ENCODE measurements around the gene LRRC72.

LRRC72 gene

GRCh38 chr7:16615228-16615627 lies 88.6 kb downstream of the LRRC72 start:
- DNase-seq (ENCODE audit: insufficient read length, low spot score) (no peak), FAIRE-seq (no peak)

DNA sequence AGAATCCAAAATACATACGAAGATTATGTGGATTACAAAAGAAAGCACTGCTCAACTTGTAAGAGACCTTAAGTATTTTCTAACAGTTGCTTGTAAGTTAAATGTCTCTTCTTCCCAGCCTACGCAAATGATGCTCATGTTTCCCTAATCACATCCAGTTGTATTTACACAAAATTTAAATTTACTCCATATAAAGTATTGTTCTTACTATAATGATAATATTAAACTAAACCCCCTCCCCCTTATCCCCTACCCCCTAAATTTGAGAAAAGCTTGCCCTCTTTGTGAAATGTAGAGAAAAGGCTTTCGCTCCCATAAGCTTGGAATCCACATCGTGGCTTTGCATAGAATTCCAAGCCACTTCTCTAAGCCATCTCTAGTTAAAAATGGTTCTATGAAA lies 89.5 kb downstream of the LRRC72 start:
- no peak for DNase-seq (ENCODE audit: insufficient read length, low spot score)
- FAIRE-seq, result no peak

DNA sequence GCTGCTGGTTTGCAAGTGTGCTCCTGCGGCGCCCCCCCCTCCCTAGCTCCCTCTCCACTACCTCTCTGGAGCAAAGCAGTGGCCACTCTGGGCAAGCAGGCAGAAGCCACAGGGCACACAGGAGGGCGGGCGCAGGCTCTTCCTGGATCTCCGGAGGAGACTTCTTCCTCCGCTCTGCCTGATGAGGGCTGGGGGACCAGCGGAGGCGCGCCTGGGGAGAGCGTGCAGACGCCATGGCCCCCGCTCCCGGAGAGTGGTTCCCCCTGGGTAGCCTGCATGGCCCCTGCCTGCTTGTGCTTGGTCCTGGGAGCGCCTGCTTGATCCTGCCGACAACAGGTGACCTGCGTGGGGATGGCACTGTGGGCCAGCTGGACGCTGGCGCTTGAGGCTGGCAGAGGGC lies 89.9 kb downstream of the LRRC72 start:
- FAIRE-seq (no peak), DNase-seq (ENCODE audit: insufficient read length, low spot score) (no peak)

DNA sequence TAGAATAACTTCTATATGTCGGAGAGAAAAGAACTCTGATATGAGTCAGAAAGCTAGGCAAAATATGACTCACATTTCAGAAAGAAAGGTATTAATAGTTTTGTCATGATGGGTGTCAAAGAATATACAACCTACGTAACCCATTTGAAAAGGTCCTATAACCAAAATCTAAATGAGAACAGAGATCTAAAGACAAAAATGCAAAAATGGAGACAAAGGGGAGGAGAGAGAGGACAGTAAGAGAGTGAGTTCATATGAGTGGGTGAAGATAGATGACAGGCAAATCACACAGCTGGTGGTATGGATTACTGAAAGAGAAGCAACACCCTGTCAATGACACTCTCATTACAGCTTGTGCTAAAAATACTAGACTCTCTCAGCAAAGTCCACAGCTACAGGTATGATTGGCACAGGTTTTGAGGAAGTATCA lies 93.4 kb downstream of the LRRC72 start:
- DNase-seq (ENCODE audit: insufficient read length, low spot score) (no peak), FAIRE-seq (no peak)

- FAIRE-seq, result no peak
- DNase-seq (ENCODE audit: insufficient read length, low spot score), result no peak
Observed at GRCh38 chr7:16626388-16626787, 99.8 kb downstream of the LRRC72 start.

- FAIRE-seq (no peak), DNase-seq (ENCODE audit: insufficient read length, low spot score) (no peak)
Observed at GRCh38 chr7:16627236-16627635, 100.6 kb downstream of the LRRC72 start.

DNA sequence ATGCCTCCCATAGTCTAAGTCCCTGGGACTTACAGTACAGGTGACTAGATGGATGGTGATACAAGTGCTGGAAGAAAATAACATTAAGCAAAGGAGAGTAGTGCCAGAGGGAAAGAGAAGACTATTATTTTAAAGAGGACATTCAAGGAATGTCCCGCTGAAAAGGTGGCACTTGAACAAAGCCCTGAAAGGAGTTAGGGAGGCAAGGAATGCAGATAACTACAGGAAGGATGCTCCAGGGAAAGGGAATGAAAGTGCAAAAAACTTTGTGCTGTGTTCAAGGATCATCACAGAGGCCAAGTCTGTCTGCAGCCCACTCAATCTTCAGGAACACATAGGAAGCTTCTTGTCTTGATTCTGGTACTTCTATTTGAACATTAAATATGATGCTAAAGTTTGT lies 104.0 kb downstream of the LRRC72 start:
- FAIRE-seq (no peak), DNase-seq (ENCODE audit: insufficient read length, low spot score) (no peak)
